Fibroblast of the conjunctiva (primary cell): ENCODE data around the gene RAB38.

Experiments used
- DNase-seq: peaks from one replicate; pipeline ENCODE4 v3.0.0-alpha.2; 2010; ENCODE audit warnings: low read depth

The RAB38 gene

DNA sequence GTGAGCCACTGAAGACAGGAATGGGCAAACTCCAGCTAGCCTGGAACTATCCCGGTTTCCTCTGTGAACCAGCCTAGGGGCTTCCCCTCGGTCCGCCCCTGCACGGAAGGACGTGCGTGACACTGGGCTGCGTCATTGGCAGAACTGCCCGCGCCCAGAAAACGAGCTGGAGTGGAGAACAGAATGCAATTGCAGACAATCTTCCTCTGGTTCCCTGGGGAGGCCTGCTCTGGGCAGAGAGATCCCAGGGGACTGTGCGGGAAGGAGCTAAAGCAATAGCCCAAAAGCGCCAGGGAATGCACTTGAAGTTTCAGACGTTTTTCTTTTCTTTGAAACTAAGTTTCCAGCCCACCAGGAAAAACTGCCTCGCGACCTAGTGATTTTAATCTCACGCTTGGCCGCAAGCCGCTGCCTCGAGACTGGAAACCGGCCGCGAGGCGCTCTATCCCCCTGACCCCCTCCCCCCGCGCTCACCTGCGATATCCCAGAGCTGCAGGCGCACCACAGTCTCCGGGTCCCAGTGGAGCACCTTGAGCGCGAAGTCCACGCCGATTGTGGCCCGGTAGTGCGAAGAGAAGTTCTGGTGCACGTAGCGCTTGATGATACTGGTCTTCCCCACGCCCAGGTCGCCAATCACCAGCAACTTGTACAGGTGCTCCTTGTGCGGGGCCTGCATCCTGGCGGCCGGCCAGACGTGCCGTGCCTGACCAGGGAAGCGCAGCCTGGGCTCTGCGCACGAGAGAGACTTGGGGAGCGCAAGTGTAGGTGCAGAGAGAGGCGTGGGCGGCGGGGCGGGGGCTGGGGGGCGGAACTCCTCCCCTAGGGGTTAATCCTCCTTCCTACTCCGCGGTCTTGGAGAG lies at the start of gene RAB38:
Gene RAB38 (minus strand): TSS at position 735 of the 860 bp plus-strand sequence. CDS start 59 bp downstream, at position 676.
- no peak for DNase-seq

GRCh38 chr11:88213406-88213805 lies 38.2 kb upstream of the RAB38 start:
- DNase-seq, result no peak

- no peak for DNase-seq
Observed at GRCh38 chr11:88212300-88212699, 37.1 kb upstream of the RAB38 start.

DNA sequence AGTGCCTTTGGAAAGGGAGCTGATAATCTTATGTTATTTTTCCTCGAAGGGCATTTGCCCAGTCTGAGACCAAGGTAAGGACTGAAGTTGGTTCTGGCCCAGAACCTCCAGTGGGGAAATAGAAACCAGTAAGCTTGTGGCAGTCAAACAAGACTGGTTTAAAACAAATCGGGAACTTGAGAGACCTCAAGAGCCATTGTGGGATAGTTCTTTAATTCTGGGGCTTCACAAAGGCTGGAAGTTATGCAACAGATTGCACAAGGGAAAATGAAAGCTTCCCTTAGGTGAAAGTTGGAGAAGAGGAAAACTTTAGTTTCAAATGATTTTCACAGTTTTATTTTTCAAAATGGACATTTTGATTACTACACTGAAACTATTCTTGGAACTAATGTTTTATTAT lies 33.5 kb upstream of the RAB38 start:
- no peak for DNase-seq

DNA sequence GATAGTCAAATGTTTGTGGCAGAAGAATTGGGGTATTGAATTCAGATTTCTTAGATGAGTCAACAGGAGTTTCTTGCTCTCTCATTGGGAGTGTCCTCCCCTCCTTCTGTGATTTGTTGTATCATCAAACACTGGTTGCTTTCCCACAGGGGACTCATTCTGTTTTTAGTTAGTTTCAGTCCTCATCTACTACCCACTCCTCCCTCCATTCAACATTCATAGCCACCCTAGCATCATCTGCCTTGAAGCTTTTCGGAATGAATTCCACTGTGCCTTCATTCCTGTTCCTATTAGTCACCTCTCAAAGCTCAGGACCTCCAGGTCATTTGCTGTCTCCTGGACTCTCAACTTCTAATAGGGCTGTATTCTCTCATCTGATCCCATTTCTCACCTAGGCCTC lies 31.5 kb upstream of the RAB38 start:
- no peak for DNase-seq

DNA sequence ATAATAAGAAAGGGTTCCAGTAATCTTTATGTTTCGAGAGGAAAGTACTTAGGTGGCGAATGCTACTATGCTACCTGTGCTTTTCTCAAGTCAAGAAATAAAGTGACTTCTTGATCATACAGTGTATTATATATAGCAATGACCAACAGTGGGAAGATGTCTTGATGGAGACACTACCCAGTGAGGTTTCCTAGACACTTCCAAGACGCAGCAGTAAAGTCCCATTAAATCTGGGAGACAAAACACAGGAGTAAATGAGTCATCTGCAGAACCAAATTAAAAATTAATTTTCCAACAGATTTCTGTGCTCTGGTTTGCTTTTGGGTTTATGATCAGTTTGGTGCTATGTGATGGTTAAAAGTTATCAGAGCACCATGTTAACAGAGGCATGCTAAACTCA lies 29.1 kb upstream of the RAB38 start:
- DNase-seq, result no peak

DNA sequence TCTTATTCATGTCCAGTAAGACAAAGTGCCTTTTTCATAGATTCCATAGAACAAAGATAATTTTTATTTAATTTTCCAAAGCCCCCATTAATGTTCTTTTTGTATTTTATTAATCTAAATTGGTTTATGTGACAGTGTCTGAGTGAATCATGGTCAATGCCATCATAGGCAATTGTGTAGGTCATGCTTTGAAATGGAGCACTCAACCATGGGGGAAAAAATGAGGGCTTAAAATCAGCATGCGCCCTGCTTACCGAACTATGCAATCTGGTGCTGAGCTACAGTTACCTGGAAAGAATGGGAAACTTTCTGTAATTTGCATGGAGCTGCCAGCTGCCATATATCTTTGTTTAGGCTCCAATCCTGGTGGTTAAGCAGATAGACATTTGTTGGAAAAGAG lies 28.4 kb upstream of the RAB38 start:
- DNase-seq, result no peak

GRCh38 chr11:88202498-88202897 lies 27.3 kb upstream of the RAB38 start:
- no peak for DNase-seq

- no peak for DNase-seq
Observed at GRCh38 chr11:88196393-88196792, 21.1 kb upstream of the RAB38 start.

GRCh38 chr11:88195908-88196307 lies 20.7 kb upstream of the RAB38 start:
- no peak for DNase-seq

GRCh38 chr11:88194990-88195389 lies 19.7 kb upstream of the RAB38 start:
- no peak for DNase-seq

DNA sequence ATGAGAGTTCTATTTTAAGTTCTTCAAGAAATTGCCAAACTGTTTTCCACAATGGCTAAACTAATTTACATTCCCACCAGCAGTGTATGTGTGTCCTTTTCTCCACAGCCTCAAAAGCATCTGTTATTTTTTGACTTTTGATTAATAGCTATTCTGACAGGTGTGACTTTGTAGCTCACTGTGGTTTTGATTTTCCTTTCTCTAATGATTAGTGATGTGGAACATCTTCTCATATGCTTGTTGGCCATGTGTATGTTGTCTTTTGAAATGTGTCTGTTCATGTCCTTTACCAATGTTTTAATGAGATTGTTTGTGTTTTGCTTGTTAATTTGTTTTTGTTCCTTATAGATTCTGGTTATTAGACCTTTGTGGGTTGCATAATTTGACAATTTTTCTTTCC lies 18.0 kb upstream of the RAB38 start:
- DNase-seq, result no peak

- no peak for DNase-seq
Observed at GRCh38 chr11:88188932-88189253, 13.7 kb upstream of the RAB38 start.

- DNase-seq, result no peak
Observed at GRCh38 chr11:88188251-88188931, 13.1 kb upstream of the RAB38 start.

DNA sequence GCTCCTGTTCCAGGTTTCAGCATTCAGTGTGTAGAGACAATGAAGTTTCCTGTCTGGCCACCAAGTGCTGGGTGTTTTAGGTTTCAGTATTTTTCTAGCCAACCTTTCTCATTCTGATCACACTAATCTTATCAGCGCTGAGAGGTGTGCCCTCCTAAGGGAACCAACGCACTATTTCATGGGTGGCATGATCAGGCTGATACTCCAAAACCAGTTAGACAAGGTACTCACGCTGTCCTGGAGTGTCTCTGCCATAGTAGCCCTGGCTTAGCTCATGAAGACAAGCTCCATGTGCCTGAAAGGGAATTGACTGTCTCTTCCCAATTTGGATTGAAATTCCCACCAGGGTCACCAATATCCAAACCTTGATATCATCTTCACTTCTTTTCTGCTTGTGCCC lies 8.0 kb upstream of the RAB38 start:
- DNase-seq, result no peak

- DNase-seq, result no peak
Observed at GRCh38 chr11:88181776-88182175, 6.5 kb upstream of the RAB38 start.

DNA sequence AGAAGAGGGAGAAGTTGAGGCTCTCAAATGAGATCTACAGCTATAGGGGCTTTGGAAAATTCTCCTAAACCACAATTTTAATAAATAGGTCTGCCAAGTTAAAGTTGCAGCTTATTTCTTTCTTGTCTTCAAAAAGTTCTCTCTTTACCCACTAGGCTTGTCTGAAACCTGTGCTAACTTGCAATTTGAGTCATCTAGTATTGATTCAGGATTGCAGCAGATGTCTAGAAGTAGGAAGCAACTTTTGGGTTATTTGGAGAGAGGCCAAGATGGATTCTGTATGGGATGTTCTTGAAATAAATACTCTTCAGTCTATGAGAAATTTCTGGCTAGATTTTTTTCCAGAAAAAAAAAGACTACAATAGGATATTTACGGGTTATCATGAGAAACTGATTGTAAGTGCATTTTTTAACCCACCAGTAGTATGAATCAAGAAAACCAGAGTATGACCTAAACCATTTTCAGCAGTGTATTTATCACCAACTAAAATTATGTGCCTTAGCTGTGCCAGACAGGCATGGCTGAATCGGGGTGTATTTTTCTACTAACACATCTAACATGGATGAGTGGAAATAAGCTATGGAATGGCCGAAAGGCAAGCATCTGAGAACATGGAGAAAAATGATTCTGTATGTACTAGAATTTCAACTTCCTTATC lies 4.9 kb upstream of the RAB38 start:
- DNase-seq, result peak; percentile 45

DNA sequence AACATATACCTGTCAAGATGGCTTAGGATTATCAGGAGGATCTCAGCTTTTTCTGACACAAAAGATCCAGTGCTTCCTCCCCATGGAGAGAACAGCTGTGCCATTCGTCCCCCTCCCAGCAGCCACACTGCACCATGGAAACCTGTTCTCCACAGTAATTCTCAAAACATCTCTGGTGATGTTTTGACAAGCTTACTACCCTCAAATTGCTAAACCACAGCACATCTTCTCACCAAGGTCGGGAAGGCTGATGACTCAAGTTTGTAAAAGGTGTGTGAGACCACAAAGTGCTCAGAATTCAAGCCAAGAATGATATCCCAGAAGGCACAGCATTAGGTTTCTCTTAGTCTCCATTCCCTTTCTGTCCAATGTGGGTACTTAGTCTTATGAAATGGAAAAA lies 3.9 kb upstream of the RAB38 start:
- DNase-seq, result no peak

DNA sequence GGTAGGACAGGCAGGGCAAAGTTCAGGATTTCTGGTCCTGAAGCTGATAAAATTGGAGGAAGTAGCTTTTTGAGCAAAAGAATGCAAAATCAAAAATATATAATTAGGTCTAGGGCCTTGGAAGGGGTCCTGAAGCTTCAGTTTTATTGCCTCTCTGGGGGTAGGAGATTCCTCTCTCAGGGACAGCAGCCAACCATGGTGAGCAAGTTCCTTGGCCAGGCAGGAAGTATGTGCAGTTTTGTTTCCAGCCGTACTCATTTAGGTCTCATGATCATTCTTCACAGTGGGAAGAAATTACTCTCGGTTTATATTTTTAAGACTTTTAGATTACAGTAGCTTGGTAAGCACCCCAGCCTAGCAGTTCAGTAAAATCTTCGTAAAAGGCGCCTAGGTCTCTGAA lies 2.9 kb upstream of the RAB38 start:
- DNase-seq, result no peak

GRCh38 chr11:88175569-88176075 lies 379 bp upstream of the RAB38 start:
- DNase-seq, result no peak

DNA sequence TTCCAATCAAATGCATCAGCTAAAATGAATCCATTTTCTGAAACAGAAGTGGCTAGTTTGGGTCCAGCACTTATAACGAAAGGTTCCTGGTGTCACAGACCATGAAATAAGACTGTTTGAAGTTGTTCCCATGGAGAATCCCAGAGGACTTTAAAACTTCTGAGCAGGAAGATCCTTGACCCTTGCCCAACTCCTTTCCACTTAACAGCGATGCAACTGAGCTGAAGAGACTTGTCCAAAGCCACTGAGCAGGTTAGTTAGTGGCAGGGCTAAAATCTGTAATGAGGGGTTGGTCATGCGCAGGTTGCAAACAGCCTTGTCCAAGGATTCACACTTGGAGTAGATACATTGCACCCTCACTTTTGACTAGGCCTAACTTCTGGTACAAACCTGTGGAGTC lies 1.3 kb downstream of the RAB38 start:
- no peak for DNase-seq

GRCh38 chr11:88171982-88172381 lies 3.3 kb downstream of the RAB38 start:
- no peak for DNase-seq

DNA sequence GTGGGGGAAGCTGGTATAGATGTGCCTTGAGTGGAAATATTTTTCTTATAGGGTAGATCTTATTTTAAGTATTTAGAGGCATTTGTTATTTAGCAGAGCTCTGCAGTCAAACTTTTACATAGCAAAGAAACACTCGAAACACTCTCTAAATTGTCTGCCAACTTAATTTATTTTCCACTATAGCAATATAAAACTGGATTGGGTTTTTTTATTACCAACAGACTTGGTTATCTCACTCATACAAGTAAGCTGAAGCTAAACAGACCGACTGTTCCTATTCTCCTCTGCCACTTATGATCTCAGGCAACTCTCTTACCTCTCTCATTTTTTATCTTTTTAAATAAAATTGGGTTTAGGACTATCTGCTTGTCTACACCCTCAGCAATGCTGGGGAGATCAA lies 4.6 kb downstream of the RAB38 start:
- DNase-seq, result no peak
